Suprapubic skin (tissue), 4 donors: ENCODE results near the gene PEX13. TPM values are rescaled to one million over a fixed set of nuclear protein-coding genes. Genes with fewer than 3 reads are reported as not detected.

Source experiments
- DNase-seq, 2 donors: peaks; one replicate each; pipeline ENCODE4 v3.0.0-alpha.2; 2019; ENCODE audit warnings: low spot score in 2 of 2
- H3K27ac ChIP-seq: fragments of 200-600 bp; sonication (generic); one replicate; pipeline ENCODE4 v1.5.1; 2019
- H3K27me3 ChIP-seq: fragments of 200-600 bp; sonication (generic); one replicate; pipeline ENCODE4 v1.5.1; 2019
- H3K36me3 ChIP-seq: fragments of 200-600 bp; sonication (generic); one replicate; pipeline ENCODE4 v1.5.1; 2019
- H3K4me1 ChIP-seq: fragments of 200-600 bp; sonication (generic); one replicate; pipeline ENCODE4 v1.5.1; 2019
- H3K4me3 ChIP-seq: fragments of 200-600 bp; sonication (generic); one replicate; pipeline ENCODE4 v1.5.1; 2019; ENCODE audit warnings: mild to moderate bottlenecking
- H3K9me3 ChIP-seq: fragments of 200-600 bp; sonication (generic); one replicate; pipeline ENCODE4 v1.5.1; 2019
- CTCF ChIP-seq, 2 donors: fragments of 200-600 bp in 1 of 2; fragments of 450-650 bp in 1 of 2; sonication (generic) in 1 of 2; IDR thresholded peaks; one replicate each; pipeline ENCODE4 v1.5.1; 2016 to 2019; ENCODE audit warnings: antibody characterized with exemption in 2 of 2, mild to moderate bottlenecking in 1 of 2, moderate library complexity in 1 of 2
- EP300 ChIP-seq: sonication (generic); formaldehyde crosslinking; IDR thresholded peaks from one replicate; pipeline ENCODE4 v1.6.1; 2017; ENCODE audit warnings: antibody characterized with exemption
- POLR2A ChIP-seq, 2 donors: fragments of 450-650 bp; IDR thresholded peaks; one replicate each; pipeline ENCODE4 v1.6.1; 2017; ENCODE audit warnings: antibody characterized with exemption in 2 of 2, mild to moderate bottlenecking in 2 of 2, moderate library complexity in 2 of 2
- POLR2AphosphoS5 ChIP-seq, 3 donors: sonication (generic); formaldehyde crosslinking; IDR thresholded peaks; one replicate each; pipeline ENCODE4 v1.6.1; 2017; ENCODE audit warnings: antibody characterized with exemption in 3 of 3
- WGBS: methylation state at CpG from one replicate; pipeline ENCODE4 v1.1.5; 2018; 5-methylcytosine and 5-hydroxymethylcytosine counted together
- total RNA-seq, 4 donors: library from RNA; depleted of rRNA; stranded (reverse); fragments of >200 nt; gene quantifications; one replicate each; pipeline ENCODE4 v1.1.0, GENCODE V29; 2016

PEX13 gene
- total RNA-seq, 4 donors from 2014 or later: 29.5 to 39.2 (median 34.8) TPM

DNA sequence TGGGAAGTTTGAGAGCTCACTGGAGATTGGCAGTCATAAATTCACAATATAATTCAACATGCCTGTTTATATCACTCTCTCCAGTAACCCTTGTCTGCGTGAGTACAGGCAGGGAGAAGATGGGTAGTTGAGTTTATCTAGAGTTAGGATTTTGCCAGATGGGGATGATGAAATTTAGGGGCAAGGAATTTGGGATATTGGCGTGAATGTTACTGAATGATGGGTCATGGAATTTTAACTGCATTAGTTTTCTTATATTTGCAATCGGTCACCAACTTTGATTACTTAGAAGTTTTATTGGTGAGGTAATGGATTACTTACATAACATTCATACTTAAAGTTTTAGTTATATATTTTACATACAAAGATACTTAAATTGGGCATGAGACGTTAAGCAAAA lies 83.3 kb downstream of the PEX13 start:
- H3K36me3 ChIP-seq: peaks cover 4% of the 10 kb centered on the region
- no peaks in the 10 kb centered on the region for H3K9me3 ChIP-seq
- no peak overlapping the region for H3K27ac ChIP-seq
- no peak for TF ChIP-seq EP300
- TF ChIP-seq CTCF (IDR thresholded peaks at IDR 0.05): no peak
- TF ChIP-seq POLR2AphosphoS5 (IDR thresholded peaks at IDR 0.05): no peak
- no peak for TF ChIP-seq POLR2A (IDR thresholded peaks at IDR 0.05)
- no peak overlapping the region for H3K4me3 ChIP-seq
- no peak for DNase-seq
- 94% methylated on average over 4 of the region's 4 CpGs for WGBS
- H3K27me3 ChIP-seq: no peaks in the 10 kb centered on the region
- H3K4me1 ChIP-seq: no peaks in the 10 kb centered on the region

Other genes with a start within 250 kb of the PEX13 start
- 10 to 100 TPM; 43.8 to 70.9 (median 51.9) TPM for gene REL, start 136.1 kb upstream of the PEX13 start, total RNA-seq
- 10 to 100 TPM in 1 of 4 donors, 1 to 10 TPM in 3; 3.3 to 14.0 (median 6.6) TPM for gene PUS10, start 535 bp downstream of the PEX13 start, total RNA-seq
- gene SANBR, start 48.2 kb downstream of the PEX13 start, total RNA-seq: 1 to 10 TPM; 2.7 to 7.9 (median 4.0) TPM
- 10 to 100 TPM in 2 of 4 donors, 1 to 10 TPM in 2; 1.8 to 14.4 (median 9.4) TPM for gene C2orf74, start 144.5 kb downstream of the PEX13 start, total RNA-seq